GDM1 (cell line): ENCODE results near the gene MACROD2.

Experiments
- DNase-seq: peaks from one replicate; lab custom pipeline; 2025; lab: John Stamatoyannopoulos, UW

Gene MACROD2

DNA sequence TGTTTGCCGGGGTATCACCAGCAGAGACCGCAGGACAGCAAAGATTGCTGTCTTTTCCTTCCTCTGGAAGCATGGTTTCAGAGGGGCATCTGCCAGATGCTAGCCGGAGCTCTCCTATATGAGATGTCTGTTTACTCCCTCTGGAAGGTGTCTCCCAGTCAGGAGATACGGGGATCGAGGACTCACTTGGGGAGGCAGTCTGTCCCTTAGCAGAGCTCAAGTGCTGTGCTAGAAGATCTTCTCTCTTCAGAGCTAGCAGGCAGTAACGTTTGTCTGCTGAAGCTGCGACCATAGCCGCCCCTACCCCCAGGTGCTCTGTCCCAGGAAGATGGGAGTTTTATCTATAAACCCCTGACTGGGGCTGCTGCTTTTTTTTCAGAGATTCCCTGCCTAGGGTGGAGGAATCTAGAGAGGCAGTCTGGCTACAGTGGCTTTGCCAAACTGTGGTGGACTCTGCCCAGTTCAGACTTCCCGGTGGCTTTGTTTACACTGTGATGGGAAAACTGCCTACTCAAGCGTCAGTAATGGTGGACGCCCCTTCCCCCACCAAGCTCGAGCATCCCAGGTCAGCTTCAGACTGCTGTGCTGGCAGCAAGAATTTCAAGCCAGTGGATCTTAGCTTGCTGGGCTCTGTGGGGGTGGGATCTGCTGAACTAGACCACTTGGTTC is 475.0 kb downstream of the MACROD2 start:
- DNase-seq, result no peak

DNA sequence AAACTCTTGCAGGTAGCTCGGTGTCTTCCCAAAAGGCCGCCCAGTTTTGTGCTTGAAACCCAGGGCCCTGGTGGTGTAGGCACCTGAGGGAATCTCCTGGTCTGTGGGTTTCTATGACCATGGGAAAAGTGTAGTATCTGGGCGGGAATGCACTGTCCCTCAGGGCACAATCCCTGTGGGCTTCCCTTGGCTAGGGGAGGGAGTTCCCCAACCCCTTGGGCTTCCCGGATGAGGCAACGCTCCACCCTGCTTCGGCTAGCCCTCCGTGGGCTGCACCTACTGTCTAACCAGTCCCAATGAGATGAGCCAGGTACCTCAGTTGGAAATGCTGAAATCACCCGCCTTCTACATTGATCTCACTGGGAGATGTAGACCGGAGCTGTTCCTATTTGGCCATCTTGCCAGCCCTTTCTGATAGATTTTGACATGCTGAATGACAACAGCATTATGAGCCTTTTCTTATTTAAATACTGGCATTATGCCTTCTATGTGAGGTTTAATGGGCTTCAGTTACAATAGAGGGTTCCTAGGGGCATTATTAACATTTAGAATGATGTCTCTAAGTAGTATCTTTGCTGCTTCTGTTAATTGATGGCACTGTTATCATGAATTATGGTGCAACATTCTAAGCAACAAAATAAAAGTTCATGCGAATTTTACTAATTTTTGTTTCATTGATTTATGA is 475.8 kb downstream of the MACROD2 start:
- DNase-seq, result no peak

DNA sequence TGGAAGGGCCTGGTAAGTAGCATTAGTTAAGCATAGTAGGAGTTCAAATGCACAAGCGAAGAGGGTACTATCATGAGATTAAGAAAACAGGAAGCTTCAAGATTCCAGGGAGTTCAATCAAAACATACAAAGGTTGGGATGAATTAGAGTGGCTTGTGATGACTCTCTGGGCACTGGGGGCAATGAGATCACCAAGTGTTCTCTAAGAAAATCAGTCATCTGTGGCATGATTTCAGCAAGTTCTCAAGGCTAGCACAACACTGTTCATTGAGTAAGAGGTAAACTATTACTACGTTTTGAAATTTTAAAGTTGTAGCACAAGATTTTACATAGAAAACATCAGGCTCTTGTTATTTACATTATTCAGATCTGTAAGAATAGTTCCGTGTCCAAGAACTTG is 481.8 kb downstream of the MACROD2 start:
- DNase-seq, result no peak

DNA sequence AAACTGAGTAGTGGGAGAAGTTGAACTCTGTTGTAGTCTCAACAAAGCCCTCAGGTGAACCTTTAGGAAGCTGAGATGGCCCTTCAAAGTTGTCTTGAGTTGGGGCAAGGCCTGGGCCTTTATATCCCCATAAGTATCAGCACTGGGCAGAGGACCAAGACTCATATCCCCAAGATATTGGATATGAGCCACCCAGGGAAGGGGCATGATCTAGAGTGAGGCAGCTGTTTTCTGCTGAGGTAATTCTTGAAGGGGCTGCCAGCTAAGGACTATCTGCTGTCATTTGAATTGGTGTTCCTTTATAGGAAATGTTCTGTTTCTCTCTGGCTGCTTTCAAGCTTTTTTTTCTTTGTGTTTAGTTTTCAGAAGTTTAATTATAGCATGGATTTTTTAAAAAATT is 482.8 kb downstream of the MACROD2 start:
- DNase-seq, result no peak

DNA sequence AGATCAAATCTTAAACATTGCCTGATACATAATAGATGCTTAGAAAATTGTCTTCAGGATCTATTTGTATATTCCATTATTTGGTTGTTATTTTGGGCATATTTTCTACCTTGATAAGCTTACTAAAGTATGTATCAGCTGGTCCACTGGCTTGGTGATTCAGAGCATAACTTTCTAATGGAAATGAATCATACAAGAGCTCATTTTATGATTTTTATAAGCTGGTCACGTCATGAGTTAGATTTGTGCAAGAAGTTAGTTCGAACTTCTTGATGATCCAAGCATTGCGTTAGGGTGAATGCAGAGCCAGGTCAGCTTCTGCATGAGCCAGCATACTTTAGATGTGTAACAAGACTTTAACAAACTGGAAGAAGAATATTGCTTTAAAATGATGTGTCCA is 486.5 kb downstream of the MACROD2 start:
- DNase-seq, result no peak

DNA sequence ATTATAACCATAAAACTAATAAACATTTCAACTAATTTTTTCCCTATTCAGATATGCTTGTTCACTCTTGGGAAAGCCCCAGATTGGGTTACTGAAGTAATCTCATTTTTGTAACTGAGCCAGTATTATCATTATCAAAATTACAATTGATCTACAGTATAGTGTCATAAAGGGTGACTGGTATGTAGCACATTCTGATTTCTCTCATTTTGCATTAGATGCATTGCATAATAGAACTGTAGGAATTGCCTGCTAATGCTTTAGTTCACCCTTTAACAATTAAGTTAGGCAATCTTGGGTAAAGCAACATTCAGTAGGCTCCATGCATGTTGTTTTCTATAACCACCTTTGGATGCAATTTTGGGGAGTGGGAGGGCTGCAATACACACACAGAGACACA is 492.9 kb downstream of the MACROD2 start:
- DNase-seq, result no peak

DNA sequence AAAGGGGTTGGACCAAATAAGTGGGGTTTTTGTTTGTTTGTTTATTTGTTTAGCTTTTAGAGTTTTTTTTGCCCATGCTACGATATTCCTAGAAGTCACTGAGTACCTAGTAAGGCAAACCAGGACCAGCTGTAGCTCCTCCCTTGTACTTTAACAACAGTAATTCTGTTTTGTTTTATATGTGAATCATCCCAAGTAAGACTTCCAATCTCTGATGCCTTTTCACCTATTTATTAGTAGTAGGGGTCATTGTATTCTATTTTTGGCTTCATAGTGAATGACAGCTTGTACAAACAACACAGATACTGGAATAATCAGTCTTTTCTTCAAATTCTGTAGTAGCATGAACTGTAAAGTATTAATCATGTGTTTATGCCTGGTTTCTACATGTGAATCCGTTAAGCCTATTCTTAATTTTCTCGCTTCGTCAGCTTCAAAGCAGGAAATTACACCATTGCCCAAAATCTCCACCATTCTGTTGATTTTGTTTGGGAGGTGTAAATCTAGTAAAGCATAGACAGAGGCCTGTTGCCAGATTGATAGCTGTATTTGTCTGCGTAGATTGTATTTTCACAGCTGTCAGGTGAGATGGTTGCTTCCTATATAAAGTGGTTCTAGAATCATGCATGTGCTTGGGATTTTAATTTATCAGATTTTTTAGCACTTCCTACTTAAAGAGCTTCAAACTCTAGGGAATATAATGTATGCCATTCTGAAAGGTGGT is 493.6 kb downstream of the MACROD2 start:
- DNase-seq, result no peak

DNA sequence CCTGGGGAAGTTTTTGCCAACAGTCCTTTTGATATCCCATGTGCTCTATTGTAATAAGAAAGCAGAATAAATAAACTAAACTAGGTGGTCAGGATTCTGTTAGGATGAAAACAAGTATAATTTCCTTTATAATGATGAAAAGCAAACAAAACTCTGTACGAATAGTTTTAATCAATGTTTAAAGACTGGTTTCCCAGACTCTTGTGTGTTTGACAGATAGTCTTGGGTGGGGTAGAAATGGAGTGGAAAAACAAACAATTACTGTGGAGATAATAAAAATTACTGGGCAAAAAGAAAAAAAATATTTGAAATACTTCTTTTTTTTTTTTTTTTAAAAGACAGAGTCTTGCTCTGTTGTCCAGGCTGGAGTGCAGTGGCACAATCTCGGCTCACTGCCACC is 494.2 kb downstream of the MACROD2 start:
- DNase-seq, result no peak

DNA sequence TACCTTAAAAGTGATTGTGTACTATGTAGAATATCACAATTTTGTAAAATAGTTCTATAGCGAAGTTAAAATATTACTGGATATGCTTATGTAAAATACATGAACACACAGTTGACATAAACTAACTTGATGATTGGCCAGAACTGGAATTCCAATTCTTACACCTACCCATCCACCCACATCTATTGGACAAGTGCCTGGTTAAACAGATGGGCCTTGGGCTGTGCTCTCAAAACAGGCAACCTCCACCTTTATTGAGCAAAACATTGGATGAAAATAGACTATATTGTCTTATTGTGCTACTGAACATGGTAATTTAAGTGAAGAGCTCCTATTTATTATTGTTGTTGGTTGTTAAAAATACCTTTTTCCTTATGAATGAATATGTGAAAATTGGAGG is 496.1 kb downstream of the MACROD2 start:
- DNase-seq, result no peak

DNA sequence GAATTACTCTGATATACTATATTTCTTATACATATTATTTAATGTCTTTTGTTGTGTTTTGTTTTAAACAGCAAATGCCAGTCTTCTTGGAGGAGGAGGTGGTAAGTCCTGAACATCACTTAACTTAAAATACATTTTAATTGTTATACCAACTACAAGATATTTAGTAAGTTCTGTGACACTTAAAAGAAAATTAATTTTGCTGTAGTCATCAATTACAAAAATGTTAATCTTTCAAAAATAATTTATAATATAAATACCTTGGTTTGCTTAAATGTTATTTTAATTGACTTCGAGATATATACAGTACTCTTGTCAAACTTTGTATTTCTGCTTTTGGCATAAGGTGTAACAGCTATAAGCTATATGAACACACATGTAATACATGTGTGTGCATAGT is 498.1 kb downstream of the MACROD2 start:
- DNase-seq, result no peak

DNA sequence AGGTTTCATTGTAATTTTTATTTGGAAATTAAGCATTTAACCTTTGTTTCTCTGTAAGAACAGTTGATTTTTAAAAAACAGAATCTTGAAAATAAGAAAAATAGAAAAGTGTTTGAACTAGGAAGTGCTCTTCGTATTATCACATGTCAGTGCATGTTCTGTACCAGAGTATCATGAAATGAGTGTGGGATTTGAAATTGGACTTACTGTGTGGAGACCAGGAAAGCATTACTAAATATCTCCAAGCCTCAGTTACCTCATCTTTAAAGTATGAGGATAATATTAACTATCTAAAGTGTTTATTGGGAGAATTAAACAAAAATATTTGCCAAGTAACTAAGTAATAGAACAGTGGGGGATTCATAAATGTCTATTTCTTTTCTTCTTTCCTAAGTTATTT is 499.0 kb downstream of the MACROD2 start:
- no peak for DNase-seq

DNA sequence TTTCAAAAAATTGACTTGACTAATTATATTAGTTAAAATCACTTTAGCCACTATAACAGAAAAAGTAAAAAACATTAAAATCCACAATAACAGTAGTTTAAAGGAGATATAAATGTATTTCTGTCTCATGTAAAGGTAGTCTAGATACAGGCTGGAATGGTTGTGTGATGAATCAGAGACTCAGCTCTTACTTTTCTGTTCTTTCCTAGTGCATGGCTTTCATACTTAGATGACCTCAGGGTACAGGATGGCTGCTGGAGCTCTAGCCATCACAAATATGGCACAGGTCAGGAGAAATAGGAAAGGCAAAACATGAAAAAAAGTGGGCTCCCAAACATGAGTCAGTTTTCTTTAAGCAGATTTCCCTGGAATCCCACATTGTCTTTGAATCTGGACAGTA is 499.8 kb downstream of the MACROD2 start:
- no peak for DNase-seq

DNA sequence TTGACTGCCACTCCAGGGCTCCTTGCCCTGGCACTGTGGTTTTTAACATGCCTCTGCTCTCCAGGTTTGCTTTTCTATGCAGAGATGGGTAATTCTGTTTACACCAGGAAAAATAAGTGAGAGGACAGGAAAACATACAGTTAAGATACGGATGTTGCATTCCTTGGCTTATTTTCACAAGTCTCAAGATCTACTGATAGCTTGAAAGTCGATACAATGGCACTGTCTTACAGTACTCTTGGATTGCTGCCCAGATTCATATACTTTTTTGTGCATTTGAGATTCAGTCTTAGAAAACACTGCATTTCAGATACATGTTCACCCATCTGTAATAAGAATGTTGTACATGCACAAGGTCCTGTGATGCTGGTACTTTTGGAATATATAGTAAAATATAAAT is 501.7 kb downstream of the MACROD2 start:
- no peak for DNase-seq

DNA sequence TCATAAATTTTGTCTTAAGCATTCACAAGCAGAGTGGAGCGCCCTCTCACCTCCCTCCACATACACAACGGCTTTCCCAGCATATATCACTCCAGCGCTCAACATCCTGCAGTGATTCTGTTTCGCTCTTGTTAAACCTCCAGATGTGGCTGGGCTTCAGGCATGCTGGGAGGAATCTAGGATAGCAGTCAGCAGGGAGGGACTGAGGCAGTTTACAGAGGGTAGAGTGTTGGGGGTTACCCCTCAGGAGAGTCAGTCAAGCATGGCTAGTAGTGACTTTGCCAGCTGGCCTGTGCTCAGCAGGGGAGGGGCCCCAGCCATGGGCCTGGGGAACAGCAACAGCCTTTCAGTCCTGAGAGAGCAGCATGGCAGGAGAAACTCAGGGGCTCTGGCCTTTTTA is 503.5 kb downstream of the MACROD2 start:
- DNase-seq, result no peak

DNA sequence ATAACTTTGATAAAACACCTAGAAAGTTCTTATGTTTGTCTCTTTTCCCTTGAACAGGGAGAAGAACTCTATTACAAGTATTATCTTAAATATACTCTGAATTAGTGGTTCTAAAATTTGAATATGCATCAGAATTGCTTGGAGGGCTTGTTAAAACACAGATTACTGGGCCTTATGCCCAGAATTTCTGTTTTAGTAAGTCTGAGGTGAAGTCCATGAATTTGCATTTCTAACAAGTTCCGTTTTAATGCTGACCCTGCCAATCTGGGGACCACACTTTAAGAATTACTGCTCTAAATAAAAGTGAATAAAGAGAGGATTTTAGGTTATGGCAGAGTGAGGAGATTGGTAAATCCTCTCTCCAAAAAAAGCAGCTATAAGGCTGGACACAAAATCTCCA is 510.2 kb downstream of the MACROD2 start:
- DNase-seq, result no peak

DNA sequence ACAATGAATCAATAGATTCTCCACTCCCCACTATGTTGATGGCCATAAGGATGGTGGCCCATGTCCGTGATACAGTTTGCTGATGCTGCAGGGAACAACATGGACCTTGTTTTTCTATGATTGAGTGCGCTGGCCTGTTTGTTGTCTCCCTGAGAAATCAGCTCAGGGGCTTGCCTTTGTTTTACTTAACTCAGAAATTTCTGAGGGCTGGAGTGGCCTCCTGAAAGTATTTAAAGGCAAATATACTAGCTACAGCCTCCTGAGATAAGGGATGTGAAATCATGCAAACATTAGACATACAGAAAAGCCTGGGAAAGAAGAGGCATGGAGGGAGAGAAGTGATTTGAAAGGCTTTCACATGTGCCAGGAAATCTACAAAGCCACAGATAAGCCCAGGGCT is 512.4 kb downstream of the MACROD2 start:
- no peak for DNase-seq

DNA sequence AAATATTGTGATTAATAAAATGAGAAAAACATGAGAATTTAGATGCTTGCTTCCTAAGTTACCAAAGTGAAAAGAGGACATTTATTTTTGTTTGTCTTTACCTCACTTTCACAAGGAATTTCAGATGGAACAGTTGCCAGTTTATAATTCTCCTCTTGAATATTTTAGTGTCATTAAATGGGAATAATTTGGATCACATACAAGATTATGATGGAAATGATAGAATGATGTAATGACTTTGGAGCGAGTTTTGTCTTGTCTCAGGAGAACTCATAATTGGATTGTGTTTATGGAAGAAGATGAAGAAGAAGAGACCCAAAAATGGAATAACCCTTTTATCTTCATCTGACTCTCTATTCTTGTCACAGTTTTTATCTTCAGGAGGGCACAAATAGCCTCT is 515.0 kb downstream of the MACROD2 start:
- no peak for DNase-seq

DNA sequence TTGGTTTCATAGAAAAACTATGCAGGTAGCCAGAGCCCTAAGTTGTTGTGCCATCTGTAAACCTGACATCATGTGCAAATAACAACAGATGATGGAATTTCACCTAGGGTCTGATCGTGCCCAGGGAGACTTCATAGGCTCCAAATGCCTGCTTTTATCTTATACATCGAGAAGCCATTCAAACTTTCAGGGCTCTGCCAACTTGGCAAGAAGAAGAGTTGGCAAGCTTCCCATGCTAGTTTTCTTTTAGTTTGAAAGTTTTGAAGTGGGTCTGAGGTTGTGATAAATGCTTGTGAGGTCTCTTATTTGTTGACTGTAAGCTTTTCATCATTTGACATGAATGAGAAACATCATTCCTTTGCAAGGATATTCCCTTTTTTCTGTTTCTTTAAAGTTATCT is 517.5 kb downstream of the MACROD2 start:
- no peak for DNase-seq

DNA sequence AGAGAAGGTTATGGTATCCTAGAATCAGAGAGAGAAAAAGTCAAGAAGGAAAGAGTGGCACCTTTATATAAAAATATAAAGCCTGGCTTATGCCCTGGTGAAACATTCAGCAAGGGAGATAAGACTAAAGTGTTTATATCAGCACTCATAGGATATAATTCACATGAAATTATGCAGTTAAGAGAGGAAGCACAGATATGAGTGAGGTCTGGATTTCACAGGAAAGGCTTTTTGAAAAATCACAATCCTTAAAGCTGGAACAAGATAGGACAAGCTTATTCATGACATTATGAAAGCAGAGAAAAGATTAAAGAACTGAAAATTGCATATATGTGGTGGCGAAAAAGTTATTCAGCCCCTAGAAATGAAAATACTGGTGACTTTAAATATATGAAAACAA is 523.3 kb downstream of the MACROD2 start:
- DNase-seq, result no peak

DNA sequence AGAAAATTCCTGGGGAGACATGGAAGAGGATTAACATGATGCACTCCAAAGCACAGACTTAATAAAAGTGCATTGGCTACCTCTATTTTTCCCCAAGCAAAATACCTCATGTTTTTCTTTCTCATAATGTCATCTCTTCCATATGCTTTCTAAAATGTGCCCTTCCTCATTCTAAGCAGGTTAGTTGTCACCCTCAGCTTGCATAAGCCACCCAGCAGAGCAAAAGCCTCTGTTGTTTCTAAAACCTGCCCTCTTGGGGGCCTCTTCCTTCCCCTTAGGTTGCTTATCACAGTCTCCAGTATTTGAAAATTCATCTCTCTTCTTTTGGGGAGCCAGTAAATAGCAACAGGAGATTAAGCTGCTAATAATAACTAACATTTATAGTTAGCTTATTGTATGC is 525.7 kb downstream of the MACROD2 start:
- DNase-seq, result no peak

DNA sequence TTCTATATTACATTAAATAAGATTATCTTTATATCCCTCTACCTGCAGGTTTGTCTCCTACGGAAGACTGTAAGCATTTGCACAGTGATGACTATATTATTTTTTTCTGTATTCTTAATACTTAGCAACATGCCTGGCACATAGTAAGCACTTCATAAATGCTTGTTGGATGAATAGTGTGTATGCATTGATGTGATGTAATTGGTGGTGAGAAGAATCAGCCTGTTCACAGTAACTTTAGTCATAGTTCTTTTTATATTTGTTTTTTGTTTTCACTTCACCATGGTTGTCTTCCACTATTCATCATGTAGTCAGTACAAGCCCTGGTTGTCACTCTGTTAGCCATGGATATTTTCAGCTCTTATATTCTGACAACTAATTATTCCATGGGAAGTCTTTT is 526.1 kb downstream of the MACROD2 start:
- no peak for DNase-seq

DNA sequence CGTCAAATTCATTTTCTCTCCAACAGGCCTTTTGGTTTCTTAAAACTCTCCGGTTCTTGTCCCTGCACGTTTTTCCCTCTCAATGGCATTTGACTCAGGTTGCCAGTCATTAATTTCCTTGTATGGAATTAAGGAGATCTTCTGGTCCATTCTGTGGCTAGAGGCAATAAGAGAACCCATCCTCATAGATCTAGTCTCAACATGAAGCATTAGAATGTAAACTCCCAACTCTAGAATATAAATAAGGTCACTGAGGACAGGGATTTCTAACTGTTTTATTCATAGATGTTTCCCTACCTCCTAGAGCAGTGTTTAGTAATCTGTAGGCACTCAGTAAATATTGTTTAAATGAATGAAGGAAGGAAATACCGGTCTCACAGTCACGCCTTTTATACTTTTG is 527.3 kb downstream of the MACROD2 start:
- DNase-seq, result no peak

DNA sequence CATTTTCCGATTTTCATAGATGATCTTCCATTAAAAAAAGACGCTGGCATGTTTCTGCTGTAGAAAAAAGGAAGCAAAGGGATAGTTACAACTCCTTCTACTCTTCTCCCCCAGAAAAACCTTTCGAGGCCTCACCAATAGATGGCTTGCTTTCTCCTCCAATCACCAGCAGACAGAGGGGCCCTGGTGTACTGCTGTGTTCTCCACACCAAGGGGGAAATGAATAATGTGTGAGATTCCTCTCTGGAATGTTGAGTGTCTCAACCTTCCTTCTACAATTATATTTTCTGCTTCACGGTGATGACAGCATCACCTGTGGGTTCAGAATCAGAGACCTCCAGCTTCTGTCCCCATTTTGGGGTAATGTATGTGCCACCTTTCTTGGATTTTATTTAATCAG is 527.8 kb downstream of the MACROD2 start:
- DNase-seq, result no peak

DNA sequence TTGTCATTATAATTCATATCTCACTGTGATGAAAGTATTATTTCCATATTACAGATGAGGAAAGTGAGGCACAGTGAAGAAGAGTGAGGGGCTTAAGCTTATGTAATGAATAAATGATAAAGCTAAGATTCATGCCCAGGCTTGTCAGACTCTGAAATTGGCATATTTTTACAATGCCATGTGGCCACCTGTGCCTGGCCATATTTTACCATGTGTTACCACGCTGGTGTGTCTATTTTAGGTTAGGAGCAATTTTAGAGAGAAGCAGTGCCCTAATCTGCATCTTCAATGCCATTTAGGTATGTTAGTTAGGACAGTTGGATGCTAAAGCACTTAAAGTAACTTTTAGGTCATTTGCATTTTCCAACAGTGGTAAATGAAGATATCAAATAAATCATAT is 530.1 kb downstream of the MACROD2 start:
- DNase-seq, result no peak
